Activated naive CD8-positive, alpha-beta T cell treated with anti-CD3 and anti-CD28 coated beads, Interleukin-2, amount 50 U/mL, for 16 hours (primary cell): ENCODE data around the gene CDH5.

Experiments
- DNase-seq: peaks from one replicate; pipeline ENCODE4 v3.0.0-alpha.2; 2020; ENCODE audit warnings: low read depth, low spot score

The CDH5 gene

DNA sequence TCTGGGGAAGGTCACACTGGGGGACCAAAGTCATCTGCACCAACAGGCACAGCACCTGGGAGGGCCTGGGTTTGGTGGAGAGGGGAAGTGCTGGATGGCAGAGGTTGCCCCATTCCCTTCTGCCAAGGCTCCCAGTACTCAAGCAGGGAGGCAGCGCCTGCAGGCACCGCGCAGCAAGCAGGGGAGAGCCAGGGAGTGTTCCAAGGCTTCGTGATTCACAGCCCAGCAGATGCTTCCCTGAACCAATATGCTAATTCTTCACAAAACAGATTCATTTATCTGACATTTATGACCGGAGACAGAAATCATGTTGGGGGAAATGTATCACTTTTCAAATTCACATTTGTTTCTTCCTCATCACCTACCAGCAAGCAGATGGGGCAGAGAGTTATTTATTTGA is 13.4 kb upstream of the CDH5 start:
- DNase-seq = no peak

DNA sequence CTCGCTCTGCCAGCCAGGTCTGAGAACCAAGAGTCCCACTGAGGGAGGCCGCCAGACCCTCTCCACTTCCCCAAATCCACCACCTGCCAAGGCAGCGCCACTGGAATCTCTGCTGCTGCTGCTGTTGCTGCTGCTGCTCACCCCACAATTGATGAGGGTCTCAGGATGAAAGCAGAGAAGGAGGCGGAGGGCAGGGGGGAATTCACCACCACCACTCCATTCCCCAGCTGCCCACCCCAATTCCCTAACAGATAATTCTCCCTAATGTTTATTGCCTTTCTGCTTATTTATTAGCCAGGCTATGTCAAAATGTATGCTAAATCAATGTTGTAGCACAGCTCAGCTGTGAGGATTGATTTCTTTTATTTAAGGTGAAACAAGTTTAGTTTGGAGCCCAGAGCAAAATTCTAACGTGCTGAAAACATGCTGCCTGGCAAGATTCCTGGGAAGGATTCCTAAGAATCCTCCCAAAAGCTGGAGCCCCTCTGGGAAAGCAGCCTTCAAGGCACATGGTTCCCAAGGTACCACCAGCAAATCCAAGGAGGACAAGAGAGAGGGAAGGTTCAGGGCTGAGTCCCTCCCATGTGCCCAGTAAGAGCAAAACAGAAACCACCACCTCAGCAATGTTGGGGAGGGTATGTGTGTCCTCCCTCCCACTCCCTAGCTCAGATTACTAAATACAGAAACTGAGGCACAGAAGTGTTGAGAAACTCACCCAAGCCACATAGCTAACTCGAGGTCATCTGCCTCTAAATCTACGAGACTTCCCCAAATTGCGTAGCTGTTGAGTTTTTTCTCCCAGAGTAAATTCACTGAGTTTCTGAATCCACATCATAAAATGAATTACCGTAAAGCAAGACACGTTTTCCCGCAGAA is 12.2 kb upstream of the CDH5 start:
- DNase-seq = no peak

DNA sequence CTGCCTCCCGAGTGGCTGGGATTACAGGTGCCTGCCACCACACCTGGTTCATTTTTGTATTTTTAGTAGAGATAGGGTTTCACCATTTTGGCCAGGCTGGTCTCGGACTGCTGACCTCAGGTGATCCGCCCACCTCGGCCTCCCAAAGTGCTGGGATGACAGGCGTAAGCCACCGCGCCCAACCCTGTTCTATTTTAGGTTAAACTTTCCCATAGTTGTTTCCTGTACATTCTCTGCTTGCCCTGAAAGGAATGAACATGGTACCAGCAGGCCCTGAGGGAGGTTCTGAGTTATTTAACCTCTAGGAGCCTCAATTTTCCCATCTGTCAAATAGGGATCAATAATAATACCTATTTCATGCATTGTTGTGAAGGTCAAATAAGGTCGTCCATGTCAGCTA is 11.0 kb upstream of the CDH5 start:
- DNase-seq = no peak

DNA sequence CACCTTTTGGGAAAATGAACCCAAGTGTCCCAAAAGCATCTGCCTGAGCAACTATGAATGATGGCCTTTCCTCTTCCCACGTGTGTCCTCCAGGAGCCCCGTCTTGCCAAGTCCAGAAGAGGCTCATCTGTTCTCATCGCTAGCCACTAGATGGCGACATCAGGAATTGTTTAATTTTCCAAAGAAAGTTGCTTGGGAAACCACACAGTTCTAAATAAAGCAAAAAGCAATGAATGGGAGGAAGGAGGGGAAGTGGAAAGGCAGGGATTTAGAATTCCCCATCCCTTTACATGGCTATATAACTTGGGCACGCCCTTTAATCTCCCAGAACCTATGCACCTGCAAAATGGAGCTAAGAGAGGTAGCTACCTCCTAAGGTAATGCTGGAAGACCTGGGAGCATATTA is 9.0 kb upstream of the CDH5 start:
- DNase-seq = no peak

DNA sequence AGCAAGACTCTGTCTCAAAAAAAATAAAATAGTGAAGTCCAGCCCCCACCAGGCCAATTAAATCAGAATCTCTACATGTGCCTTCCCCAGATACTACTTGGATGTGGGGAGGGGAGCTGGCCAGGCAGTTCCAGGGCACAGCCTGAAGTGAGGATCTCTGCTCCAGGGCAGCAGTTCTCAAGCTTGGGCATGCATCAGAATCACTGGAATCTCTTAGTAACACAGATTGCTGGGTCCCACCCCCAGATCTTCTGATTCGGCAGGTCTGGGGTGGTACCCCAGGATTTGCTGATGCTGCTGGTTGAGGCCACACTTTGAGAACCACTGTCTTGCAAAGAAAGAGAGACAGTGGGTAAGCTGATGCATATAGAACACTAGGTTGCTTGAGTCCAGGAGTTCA is 8.3 kb upstream of the CDH5 start:
- no peak for DNase-seq

DNA sequence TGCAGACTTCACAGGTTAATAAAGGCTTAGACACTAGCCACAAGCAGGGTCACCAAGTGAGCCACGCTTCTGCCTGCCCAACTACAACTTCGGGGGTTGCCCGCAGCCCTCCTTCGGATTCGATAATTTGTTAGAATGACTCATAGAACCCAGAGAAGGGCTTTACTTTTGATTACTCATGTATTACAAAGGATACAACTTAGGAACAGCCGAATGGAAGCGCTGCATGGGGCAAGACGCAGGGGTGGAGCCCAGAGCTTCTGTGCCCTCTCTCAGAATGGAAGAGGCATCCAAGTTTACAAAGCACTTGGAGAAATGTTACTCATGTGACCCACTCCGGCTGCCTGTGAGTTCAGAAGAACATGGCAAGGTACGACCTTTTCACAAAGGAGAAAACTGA is 7.5 kb upstream of the CDH5 start:
- DNase-seq = no peak

DNA sequence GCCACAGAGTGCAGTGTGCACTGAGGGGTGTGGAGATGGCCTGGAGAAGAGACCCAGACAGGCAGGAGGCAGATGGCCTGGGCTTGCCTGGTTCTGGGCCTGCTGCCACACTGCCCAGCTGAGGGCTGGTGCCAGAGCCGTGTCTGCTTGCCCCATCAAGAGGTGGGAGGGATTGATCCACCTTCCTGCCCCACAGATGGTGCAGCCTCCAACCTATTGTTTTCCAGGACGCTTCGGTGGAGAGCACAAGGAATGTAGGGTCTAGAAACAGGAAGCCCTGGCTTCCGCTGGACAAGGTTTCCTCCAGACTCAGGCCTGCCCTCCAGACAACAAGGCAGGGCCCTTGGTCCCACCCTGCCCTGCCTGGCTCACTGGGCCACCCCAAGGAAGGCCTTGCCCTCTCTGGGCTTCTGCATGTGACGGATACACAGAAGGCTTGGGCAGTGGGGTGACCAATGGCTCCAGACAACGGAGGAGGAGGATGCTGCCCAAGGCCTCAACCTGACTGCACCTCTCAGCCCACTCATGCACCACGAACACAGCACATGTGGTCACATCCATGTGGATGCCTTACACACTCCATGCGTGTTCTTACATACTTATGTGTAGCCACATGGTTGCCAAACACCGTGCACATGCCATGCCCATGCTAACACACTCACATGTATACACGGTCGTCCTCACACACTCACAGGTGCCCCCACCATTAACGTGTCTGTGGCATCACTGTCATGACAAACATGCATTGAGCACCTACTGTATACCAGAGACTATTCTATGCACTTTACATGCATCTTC is 6.5 kb upstream of the CDH5 start:
- DNase-seq = no peak

DNA sequence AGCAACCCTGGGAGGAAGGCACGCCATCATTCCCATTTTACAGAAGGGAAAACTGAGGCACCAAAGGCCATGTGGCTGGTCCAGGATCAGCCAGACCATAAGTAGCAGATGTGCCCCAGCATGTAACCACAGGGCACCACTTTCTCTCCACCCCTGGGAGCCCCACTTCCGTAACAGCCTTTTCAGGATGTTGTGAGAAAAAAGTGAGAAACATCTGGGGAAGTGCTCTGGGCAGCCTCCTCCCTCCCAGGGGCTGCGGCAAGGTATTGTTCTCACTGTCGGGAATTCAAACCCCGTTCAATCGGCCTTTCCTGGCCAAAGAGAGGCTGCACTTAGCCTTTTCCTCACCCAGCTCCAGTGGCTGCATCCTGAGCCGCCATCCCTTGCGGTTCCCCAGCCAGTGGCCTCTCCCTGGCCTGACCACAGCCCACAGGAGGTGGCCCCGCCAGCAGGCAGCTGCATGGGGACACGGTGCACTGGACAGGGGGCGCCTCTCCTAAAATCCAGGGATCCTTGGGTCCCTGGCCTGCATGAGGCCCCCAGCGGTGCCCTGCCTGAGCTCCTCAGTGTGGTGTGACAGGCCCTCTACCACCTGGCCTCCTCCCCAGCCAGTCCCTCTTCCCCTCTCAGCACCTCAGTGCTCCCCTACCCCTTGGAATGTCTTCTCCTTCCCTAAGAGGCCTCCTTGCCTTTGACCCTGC is 5.7 kb upstream of the CDH5 start:
- DNase-seq = no peak

DNA sequence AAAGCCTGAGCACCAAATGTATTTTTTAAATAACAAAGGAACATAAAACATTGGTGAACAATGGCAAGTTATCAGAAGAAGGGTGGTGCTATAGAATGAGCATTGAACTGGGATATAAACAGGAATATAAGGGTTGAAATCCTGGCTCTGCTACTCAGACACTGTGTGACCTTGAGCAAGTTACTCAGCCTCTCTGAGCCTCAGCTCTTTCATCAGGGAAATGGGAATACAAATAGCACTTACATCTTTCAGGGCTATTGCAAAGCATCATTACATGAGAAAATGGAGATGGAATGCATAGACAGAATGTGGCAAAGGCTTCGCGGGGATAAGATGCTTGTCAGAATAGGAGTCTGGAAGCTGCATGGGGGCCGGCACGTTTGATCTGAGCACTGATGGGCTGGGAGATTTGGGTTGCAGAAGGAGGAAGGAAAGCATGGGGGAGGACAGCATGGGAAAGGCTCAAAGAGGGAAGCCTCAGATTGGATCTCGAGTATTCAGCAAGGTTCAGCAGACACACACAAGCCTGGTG is 4.8 kb upstream of the CDH5 start:
- no peak for DNase-seq

DNA sequence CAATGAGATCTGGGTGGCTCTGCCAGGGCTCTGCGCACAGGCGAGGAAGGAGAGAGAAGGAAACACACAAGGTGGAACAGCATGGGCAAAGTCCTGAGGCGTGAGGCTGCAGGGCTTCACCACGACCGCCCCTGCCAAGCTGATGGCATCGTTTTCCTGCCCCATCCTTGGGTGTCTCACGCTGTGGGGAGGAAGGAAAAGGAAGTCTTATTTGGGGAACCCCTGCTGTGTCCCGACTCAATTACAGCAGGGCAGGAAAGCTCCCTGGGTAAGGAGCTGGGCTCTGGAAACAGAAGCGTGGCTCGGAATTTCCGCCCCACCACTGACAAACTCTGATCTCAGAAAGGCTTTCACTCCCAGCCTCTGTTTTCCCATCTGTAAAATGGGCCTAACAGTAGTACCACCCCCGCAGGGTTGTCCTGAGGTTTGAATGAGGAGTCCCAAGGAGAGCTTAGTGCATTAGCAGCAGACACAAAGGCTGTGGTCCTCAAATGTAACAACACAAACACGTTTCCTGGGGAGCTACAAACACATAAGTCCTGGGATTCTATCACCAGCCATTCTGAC is 3.2 kb upstream of the CDH5 start:
- DNase-seq = no peak

DNA sequence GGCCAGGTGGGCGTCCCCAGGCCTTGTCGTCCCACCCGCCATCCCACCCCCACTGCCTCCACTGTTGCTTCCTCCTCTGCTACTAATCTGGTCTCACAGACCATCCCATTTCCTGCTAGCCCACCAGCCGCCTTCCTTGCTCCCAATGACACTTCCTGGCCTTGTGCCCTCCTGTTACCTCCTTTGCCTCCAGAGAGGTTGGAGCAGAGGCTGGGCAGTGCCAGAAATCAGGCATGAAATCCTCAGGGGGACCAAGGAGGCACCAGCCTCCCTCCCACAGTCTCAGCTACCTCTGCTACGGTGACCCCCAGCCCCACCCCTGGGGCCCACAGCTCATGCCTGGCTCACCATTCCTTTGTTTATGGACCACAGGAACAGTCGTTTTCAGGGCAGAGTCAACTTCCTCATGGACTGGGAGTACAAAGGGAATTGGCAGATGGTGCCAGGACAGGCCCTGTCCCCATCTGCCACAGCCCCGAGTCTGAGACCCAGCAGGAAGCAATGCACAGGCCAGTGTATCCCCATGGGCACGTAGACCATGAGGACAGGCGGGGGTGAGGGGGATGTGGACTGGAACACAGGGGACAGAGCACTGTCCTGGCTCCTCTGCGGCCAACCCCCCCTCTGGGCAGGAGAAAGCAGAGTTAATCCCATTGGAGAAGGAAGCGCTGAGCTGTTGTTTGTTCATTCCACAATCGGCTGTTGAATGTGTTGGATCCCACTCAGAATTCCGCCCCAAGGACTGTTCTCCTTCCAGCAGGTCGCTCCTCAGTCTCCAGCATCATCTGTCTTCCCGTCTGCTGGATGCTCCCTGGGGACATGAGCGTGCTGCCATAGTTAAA is 2.2 kb upstream of the CDH5 start:
- no peak for DNase-seq

DNA sequence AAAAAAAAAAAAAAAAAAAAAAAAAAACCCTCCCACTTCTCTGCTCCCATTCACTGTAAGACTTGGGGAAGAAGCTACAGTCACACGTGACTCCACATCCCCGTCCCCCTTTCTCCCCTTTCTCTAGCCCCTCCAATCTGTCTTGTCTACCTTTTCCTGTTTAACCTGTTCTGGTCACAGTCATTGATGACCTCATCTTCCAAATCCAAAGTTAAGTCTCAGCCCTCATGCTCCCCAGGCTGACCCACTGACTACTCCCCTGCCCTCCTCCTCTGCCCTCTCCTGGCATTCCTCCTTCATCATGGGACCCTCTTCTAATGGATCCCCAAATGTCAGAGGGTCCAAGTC is 1.6 kb upstream of the CDH5 start:
- no peak for DNase-seq

DNA sequence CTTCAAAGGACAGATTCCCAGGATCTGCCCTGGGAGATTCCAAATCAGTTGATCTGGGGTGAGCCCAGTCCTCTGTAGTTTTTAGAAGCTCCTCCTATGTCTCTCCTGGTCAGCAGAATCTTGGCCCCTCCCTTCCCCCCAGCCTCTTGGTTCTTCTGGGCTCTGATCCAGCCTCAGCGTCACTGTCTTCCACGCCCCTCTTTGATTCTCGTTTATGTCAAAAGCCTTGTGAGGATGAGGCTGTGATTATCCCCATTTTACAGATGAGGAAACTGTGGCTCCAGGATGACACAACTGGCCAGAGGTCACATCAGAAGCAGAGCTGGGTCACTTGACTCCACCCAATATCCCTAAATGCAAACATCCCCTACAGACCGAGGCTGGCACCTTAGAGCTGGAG is 840 bp upstream of the CDH5 start:
- no peak for DNase-seq

DNA sequence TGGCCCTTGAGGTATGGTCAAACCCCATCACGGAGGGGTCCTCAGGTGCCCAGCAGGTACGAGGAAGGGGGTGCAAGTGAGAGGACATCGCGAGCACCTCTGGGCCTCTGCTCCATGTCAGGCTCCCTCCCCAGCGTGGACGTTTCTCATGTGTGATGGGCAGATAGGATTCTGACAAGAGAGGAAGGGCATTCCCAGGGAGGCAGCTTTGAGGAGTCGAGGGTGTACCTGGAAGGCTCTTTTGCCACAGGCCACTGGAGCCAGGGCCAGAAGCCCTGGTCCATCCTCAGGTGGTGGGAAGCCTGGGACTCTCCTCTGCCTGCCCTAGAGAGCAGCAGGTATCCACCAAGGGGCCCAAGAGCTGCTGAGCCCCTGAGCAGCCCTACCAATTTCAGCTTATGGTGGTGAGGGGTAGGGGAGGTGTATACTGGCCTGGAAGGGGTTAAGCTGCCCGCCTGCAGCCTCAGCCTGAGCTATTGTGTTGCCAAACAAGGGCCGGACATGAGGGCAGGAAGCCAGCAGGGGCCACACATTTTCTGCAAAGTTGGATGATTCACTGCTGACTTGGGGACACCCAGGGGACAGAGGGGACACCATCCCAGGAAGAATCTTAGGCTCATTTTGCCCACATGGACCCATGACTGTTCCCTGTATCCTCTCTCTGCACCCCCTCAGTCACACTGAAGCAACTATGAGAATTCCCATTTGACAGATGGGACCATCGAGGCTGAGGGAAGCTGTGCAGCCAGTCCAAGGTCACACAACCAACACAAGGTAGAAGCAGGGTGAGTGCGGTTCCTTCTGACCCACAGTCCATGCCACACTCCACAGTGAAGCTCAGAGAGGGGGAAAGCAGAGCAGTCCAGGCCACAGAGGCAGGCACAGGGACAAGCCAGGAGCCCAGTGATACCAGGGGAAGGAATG is 1.7 kb downstream of the CDH5 start:
- no peak for DNase-seq

DNA sequence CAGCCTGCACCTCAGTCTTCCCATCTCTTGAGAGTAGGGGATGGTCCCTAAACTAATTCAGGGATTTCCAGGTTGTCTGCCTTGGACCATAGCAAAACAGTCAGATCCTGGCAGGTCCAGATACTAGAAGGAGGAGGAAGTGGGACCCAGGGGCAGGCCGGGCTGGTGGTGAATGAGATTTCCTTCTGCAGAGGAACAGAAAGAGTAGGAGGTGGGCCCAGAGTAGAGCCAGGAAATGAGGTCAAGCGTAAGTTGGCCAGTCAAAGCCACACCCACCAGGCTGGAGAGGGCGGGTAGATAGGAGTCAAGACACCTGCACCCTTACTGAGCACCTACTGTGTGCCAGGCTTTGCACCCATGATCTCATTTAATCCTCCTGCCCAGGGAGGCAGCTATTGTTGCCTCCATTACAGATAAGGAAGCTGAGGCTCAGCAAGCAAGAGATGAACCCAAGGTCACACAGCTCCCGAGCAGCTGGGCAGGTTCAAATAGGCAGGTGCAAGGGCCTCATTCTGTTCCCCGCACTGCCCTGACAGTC is 2.6 kb downstream of the CDH5 start:
- no peak for DNase-seq

DNA sequence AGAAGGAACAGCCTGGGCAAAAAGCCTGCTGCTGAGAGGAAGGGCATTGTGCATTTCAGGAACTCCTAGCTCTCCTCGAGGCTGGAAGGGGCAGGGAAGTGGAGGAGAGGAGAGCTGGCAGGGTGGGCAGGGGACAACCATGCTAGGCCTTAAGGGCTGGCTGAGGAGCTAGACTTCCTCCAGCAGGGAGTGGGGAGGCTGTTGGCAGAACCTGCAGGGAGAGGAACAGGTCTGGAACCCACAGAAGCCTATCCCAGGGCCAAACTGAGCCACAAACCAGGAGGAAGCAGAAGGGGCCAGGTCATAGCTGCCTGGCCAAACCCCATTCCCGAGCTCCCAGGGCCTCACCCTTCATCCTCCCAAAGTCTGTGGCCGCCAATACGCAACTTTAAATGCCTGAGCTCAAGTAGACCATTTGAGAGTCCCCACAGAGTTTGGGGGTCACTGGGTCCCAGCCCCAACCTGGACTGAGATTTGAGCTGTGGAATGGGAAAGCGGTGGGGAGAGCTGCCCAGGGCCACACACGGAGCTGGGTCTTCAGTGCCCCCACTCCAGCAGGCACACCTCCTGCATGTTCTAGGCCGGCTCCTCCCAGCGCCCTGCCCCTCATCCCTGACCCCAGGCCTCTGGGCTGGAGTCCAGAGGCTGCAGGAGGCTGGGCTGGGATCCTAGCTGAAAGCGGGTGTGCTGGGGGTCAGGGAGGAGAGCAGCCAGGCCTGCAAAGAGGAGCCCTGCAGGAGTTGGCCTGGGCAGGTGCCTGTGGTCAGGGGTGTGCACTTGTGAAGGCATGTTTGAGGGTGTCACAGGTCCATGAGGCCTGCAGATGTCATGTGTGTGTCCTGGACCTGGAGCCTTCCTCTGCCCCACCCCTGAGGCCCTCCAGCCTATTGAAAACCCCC is 4.5 kb downstream of the CDH5 start:
- no peak for DNase-seq

DNA sequence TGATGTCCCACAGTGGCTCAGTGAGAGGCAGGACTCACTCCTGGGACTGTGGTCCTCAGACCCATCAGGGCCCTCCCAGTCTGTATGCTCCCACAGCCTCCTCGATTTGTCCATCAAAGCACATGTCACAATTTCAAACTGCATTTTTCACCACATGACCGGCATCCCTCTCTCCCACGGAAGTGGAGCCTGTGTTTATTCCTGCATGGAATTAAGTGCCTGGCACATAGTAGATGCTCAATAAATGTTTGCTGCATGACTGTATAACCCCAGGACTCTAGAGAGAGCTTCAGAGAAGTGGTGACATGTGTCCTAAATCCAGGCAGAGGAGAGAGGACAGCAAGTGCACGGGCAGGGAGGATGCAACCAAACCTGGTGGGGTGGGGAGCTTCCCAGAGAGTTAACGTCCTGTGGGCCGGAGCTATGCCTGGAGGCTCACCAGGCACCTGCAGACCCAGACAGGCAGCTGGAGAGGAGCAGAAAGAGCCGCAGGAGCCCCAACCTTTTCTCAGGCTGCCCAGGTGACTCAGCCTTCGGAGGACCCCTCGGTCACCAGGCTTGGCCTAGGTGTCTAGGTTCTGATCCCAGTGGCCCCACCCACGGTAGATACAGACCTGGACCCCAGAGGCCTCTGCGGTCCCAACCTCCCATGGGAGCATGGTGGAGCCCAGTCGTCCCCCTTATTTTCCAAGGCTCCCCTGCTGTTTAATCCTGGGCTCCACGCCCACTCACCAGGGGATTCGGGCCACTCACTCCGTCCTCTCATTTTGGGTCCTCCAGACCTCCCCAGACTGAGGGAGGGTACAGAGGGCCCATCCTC is 5.8 kb downstream of the CDH5 start:
- no peak for DNase-seq

DNA sequence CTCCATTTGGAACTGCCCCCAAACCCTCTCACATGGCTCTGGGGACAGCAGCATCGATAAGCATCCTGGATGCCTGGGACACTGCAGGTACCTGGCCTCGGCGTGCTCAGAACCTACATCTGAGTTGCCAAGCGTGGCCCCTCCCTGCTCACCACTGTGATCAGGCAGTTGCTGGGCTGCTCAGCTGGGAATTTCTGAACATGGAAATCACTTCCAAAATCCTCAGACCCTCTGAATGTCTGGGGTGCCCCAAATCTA is 6.3 kb downstream of the CDH5 start:
- no peak for DNase-seq
